ES-I3 (cell line): ENCODE results near the gene STAT4.

Experiments used
- H3K36me3 ChIP-seq: 2 replicates; pipeline ENCODE4 v1.6.1; 2013; ENCODE audit warnings: mild to moderate bottlenecking, low read length, control low read depth, moderate library complexity; ENCODE audit not compliant: insufficient read depth
- H3K4me1 ChIP-seq: 2 replicates; pipeline ENCODE4 v1.6.1; 2013; ENCODE audit warnings: mild to moderate bottlenecking, control low read depth, low read length; ENCODE audit not compliant: insufficient read depth
- H3K9ac ChIP-seq: 2 replicates; pipeline ENCODE4 v1.6.1; 2013; ENCODE audit warnings: low read depth, mild to moderate bottlenecking, low read length, moderate library complexity
- H3K9me3 ChIP-seq: 2 replicates; pipeline ENCODE4 v1.6.1; 2013; ENCODE audit warnings: mild to moderate bottlenecking, low read length, moderate library complexity; ENCODE audit not compliant: control insufficient read depth, insufficient read depth

The STAT4 gene

DNA sequence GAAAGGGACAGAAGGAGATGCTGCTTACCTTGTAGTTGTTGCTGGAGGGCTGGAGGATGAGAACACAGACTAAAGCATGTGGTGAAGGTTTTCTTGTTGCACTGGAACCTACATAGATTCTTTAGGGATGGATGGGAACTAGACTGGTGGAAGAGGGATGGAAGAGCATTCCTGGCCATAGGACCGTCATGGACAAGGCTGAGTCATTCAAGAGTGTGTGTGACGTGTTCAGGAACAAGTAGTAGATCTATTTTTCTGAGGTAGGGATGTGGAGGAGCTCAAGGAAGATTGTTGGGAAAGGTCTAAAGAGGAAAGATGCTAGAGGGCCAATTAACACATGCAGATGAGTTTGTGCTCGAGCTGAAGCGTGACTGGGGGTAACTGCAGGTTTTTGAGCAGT is 6.6 kb downstream of the STAT4 start:
- H3K9ac ChIP-seq: no peak overlapping the region
- H3K4me1 ChIP-seq: no peaks in the 10 kb centered on the region
- H3K9me3 ChIP-seq: no peaks in the 10 kb centered on the region
- H3K36me3 ChIP-seq: no peaks in the 10 kb centered on the region

- Histone ChIP-seq H3K9ac (no peak overlapping the region), H3K4me1 (no peaks in the 10 kb centered on the region), H3K36me3 (no peaks in the 10 kb centered on the region), H3K9me3 (no peaks in the 10 kb centered on the region)
Observed at GRCh38 chr2:191143791-191144190, 7.0 kb downstream of the STAT4 start.

- H3K9ac ChIP-seq: no peak overlapping the region
- H3K9me3 ChIP-seq: no peaks in the 10 kb centered on the region
- H3K36me3 ChIP-seq: no peaks in the 10 kb centered on the region
- H3K4me1 ChIP-seq: no peaks in the 10 kb centered on the region
Observed at GRCh38 chr2:191128911-191129304, 21.9 kb downstream of the STAT4 start.

- H3K9me3 ChIP-seq: no peaks in the 10 kb centered on the region
- no peak overlapping the region for H3K9ac ChIP-seq
- no peaks in the 10 kb centered on the region for H3K36me3 ChIP-seq
- no peaks in the 10 kb centered on the region for H3K4me1 ChIP-seq
Observed at GRCh38 chr2:191128172-191128910, 22.5 kb downstream of the STAT4 start.

DNA sequence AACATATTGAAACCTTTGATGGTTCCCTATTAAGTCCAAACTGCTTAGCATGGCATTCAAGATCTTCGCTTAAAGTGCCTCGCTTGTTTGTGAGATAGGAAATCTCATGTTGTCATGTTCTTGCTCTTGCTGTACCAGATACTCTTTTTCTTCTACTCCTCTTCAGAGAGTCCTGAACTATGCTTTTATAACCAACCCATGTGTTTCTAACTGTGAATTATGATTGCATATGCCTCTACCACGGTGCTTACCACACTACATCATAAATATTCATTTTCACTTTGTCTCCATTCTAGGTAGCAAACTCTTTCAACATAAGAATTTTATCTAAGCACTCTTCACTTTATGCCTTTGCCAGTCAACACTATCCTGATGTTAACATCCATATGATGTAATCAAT is 23.6 kb downstream of the STAT4 start:
- H3K4me1 ChIP-seq: no peaks in the 10 kb centered on the region
- H3K9me3 ChIP-seq: no peaks in the 10 kb centered on the region
- H3K9ac ChIP-seq: no peak overlapping the region
- no peaks in the 10 kb centered on the region for H3K36me3 ChIP-seq

- Histone ChIP-seq H3K9me3 (no peaks in the 10 kb centered on the region), H3K36me3 (no peaks in the 10 kb centered on the region), H3K4me1 (no peaks in the 10 kb centered on the region), H3K9ac (no peak overlapping the region)
Observed at GRCh38 chr2:191126386-191127085, 24.3 kb downstream of the STAT4 start.

- Histone ChIP-seq H3K36me3 (no peaks in the 10 kb centered on the region), H3K9ac (no peak overlapping the region), H3K9me3 (no peaks in the 10 kb centered on the region), H3K4me1 (no peaks in the 10 kb centered on the region)
Observed at GRCh38 chr2:191125646-191126045, 25.1 kb downstream of the STAT4 start.

GRCh38 chr2:191122638-191123294 is 28.0 kb downstream of the STAT4 start:
- H3K4me1 ChIP-seq: no peaks in the 10 kb centered on the region
- H3K36me3 ChIP-seq: no peaks in the 10 kb centered on the region
- H3K9me3 ChIP-seq: no peaks in the 10 kb centered on the region
- H3K9ac ChIP-seq: no peak overlapping the region

DNA sequence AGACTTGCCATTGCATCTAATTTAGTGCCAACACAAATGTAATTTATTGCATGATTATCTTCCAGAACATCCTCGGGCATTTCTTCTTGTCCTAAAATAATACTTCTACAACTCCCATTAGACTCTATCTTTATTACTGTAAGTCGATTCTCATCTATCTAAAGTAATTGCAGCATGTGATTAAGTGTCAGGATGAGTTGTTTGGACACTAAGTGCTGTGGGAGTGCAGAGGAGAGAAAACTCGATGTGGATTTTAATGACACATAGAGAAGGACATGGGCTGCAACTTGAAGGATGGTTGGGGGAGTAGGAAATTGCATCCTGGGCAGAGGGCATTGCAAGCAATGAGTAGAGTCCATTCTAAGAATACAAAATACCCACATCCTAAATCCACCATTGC is 33.5 kb downstream of the STAT4 start:
- Histone ChIP-seq H3K9me3 (no peaks in the 10 kb centered on the region), H3K9ac (no peak overlapping the region), H3K4me1 (no peaks in the 10 kb centered on the region), H3K36me3 (no peaks in the 10 kb centered on the region)

DNA sequence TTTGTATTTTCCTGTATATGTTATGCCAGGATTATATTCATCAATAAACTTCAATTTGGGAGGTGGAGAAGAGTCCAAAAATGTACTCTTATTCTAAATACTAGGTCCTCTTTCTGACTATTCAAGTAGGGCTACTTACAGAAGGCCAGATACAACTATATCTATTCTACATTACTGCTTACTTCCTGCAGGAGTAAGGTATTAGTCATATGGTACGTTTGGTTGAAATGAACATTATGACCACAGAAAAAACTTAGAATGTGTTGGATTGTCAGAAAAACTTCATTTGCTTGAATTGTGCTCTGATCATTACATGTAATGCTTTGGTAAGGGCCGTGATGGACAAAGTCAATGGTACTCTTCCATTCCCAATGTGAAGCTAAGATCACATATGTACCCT is 35.0 kb downstream of the STAT4 start:
- Histone ChIP-seq H3K9ac (no peak overlapping the region), H3K4me1 (no peaks in the 10 kb centered on the region), H3K36me3 (no peaks in the 10 kb centered on the region), H3K9me3 (no peaks in the 10 kb centered on the region)

DNA sequence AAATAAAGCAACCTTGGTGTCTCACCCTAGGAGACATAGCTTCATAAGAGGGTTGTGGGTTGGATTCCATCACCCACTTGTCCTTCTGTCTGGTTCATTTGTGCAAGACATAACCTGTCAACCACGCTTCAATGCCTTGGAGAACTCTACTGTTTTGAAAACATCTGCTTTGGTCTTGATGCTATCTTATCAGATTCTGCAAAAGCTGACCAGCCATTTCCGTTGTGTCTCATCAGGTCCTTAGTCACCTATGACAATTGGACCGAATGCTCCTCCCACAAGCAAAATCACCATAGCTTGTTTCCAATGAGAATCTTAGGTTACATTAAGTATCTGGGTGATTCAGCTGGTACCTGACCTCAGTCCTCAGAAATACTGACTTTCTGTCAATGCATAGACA is 35.4 kb downstream of the STAT4 start:
- Histone ChIP-seq H3K9me3 (no peaks in the 10 kb centered on the region), H3K9ac (no peak overlapping the region), H3K4me1 (no peaks in the 10 kb centered on the region), H3K36me3 (no peaks in the 10 kb centered on the region)

DNA sequence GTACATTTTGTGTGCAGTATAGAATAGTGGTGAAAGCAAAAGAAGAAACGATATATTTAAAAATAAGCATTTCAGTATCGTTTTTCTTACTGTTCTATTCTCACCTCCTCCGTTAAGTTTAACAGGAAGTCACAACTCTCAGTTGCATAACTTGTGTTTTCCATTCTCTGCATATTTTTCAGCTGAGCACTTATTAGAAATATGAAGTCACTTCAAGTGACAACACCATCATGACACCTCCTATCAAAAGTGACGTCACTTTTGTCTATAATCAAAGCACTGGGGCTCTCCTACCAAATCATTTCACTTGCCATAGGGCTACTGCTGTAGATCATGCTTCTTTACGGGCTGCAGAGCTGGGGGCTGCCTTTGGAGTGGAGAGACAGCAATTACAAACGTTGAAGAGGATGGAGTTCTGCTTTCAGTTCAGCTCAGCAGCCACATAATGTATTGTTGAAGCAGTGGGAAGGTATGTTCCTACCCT is 36.3 kb downstream of the STAT4 start:
- Histone ChIP-seq H3K9me3 (no peaks in the 10 kb centered on the region), H3K9ac (no peak overlapping the region), H3K4me1 (no peaks in the 10 kb centered on the region), H3K36me3 (no peaks in the 10 kb centered on the region)

GRCh38 chr2:191113761-191114160 is 37.0 kb downstream of the STAT4 start:
- no peaks in the 10 kb centered on the region for H3K9me3 ChIP-seq
- H3K9ac ChIP-seq: no peak overlapping the region
- H3K4me1 ChIP-seq: no peaks in the 10 kb centered on the region
- H3K36me3 ChIP-seq: no peaks in the 10 kb centered on the region

GRCh38 chr2:191112448-191112901 is 38.3 kb downstream of the STAT4 start:
- no peaks in the 10 kb centered on the region for H3K36me3 ChIP-seq
- no peaks in the 10 kb centered on the region for H3K9me3 ChIP-seq
- H3K4me1 ChIP-seq: no peaks in the 10 kb centered on the region

GRCh38 chr2:191109888-191110287 is 40.9 kb downstream of the STAT4 start:
- no peaks in the 10 kb centered on the region for H3K36me3 ChIP-seq
- no peak overlapping the region for H3K9ac ChIP-seq
- H3K9me3 ChIP-seq: no peaks in the 10 kb centered on the region
- no peaks in the 10 kb centered on the region for H3K4me1 ChIP-seq

More at GRCh38 chr2:191112448-191112901, 38.3 kb downstream of the STAT4 start:
- H3K9ac ChIP-seq: no peak overlapping the region
